ENCODE data around the gene CEP112.

The CEP112 gene

GRCh38 chr17:65984299-65984698 is 207.6 kb downstream of the CEP112 start:
- no peak for DNase-seq

- no peak for DNase-seq
These were observed 213.1 kb downstream of the CEP112 start for GRCh38 chr17:65978871-65979270.

GRCh38 chr17:65977041-65977440 is 214.9 kb downstream of the CEP112 start:
- DNase-seq: no peak

DNA sequence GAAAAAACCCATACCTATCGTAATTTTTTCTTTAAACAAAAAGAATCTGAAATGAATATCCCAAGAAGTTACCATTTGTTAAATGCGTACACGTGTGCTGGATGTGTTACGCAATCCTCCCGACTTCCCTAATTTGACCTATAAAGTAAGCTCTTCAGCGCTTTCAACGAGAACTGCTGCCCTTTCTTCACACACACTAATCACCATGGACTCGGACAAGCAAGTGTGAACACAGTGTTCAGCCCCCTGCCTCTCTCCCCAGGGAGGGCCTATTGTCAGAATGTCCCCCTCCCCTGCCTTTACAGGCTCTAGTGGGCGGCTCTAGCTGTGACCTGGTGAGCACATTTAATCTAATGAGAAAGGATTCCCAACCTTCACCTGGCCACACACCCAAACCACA is 216.1 kb downstream of the CEP112 start:
- DNase-seq: peak; percentile 52

- DNase-seq: no peak
These were observed 218.7 kb downstream of the CEP112 start for GRCh38 chr17:65973237-65973636.

GRCh38 chr17:65967372-65967771 is 224.6 kb downstream of the CEP112 start:
- DNase-seq: no peak

DNA sequence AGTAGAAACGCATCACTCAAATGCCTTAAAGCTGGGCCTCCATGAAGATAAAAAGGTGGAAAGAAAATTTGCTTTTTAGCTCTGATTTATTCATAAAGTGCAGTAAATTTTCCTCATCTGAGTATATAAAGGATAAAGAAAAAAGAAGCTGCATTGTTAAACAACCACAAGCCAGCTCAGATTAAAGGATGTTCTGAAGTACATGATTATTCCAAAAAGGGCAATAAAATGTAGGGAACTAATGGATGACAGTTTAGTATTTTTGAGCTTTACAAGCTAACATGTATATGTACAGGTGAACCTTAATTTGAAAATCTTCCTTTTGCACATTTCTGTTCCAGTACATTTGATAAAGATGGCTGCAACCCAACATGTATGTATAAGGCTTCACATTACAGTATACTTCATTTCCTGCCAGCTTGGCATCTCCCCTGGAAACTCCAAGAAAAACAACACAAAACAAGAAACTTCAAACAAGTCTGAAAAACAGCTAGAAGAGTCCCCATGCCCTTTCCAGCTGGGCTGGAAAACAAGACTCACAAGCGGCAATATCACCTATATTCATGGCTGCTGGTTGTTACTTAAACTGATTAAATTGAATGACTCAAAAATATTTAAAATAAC is 225.7 kb downstream of the CEP112 start:
- no peak for DNase-seq

- DNase-seq: no peak
These were observed 228.8 kb downstream of the CEP112 start for GRCh38 chr17:65963179-65963578.

- DNase-seq: no peak
These were observed 232.3 kb downstream of the CEP112 start for GRCh38 chr17:65959630-65960029.

DNA sequence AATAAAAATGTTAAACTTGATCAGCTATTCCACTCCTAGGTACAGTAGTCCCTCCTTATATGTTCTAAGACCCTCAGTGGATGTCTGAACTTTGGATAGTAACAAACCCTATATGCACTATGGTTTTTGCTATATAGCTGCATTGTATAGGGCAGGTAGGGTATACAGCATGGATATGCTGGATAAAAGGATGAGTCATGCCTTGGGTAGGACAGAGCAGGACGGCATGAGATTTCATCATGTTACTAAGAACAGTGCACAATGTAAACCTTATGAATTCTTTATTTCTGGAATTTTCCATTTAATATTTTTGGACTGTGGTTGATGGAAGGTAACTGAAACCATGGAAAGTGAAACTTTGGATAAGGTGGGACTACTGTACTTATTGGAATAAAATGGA is 235.1 kb downstream of the CEP112 start:
- DNase-seq: no peak

- DNase-seq: no peak
These were observed 237.8 kb downstream of the CEP112 start for GRCh38 chr17:65954148-65954449.

- no peak for DNase-seq
These were observed 238.4 kb downstream of the CEP112 start for GRCh38 chr17:65953316-65954147.

GRCh38 chr17:65952586-65952985 is 239.3 kb downstream of the CEP112 start:
- no peak for DNase-seq

GRCh38 chr17:65952015-65952414 is 239.9 kb downstream of the CEP112 start:
- no peak for DNase-seq

DNA sequence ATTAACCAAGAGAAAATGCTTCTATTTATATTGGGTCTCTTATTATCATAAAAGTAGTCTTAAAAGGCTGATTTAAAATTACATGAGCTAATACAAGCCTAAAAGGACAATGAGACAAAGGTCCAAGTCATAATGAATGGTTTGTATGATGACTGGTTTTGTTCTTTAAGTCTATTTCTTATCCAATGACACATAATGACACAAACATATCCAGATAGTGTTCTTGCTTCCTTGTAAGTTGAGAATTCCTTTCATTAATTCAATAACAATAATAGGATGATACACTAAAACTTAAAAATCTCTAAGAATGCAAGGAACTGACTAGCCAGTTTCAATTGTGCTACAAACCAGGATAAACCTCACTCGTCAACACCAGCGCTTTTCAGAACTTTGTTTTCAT is 244.1 kb downstream of the CEP112 start:
- no peak for DNase-seq

- DNase-seq: no peak
These were observed 249.3 kb downstream of the CEP112 start for GRCh38 chr17:65942592-65942991.

DNA sequence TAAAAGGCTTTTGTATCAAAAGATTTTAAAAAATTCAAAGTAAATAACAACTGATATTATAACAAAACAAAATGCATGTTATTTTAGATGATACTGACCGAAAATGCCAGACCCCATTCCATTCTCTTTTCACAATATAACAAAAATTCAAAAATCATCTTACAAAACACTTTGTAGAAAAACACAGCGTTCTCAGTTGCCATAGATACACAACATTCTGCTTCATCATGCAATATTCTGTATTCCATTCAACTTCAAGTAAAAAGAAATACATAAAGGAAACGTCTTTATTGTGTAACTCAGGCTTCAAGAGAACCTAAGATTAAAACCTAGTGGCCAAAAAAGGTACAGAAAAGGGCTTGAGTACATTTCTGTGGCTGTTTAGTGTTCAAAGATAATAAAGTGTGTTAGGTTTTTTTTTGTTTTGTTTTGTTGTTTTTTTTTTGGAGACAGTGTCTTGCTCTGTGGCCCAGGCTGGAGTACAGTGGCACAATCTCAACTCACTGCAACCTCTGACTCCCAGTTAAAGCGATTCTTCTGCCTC is 250.5 kb downstream of the CEP112 start:
- no peak for DNase-seq

DNA sequence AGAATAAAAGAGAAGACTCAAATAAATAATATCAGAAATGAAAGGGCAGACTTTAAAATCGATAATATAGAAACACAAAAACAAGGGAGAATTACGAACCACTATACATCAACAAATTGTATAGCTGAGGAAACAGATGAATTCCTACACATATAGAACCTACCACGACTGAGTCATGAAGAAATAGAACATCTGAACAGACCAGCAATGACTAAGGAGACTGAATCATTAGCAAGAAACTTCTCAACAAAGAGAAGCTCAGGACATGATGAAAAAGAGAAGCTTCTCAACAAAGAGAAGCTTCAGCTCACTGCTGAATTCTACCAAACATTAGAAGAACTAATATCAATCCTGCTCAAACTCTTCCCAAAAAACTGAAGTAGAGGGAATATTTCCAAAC is 255.9 kb downstream of the CEP112 start:
- DNase-seq: no peak

DNA sequence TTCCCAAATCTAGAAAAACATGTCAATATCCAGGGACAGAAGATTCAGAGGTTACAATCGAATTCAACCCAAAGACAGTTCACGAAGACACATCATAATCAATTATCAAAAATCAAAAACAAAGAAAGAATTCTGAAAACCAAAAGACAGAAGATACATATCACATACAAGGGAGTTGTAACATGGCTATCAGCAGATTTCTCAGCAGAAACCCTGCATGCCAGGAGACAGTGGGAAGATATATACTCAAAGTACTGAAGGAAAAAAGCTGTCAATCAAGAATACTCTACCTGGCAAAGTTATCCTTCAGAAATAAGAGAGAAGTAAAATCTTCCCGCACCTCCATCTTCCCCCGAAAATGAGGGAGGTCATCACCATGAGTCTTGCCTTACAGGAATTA is 258.6 kb downstream of the CEP112 start:
- no peak for DNase-seq

DNA sequence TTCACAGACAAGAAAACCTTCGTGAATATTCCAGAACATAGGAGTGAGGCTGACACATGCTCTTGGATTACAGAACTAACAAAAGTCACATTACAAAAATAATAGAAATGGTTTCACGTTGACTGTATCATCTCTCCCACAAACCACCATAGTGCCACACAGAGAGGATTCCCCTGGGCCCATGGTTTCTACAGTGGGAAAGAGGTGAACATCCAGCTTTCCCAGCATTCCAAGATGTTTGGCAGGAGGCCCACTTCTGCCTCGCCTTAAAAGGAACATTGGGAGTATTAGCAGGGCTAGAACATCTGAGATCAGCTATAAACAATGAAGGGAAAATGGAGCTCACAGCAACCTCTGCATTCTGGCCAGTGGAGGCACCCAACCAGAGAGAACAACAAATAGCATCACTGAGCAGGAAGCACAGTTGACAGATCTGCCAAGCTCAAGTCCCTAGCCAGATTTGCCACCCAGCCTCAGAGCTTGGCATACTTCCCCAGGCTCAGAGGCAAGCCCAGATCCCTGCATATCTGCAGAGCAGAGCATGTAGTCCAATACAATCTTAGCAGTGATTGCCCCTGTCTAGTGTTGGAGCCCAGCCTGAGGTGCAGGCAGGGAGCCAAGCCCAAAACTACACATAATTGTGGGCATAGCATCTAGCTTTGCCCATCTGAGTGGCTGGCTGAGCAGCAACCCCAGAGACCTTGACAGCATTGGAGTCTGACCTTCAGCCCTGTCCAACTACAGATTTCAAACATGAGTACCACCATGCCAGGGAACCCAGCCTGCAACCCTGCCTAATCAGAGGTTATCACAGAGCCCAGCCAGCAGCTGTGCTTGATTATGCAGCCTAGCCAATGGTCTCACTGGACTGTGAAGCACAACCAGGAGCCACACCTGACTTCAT is 260.4 kb downstream of the CEP112 start:
- DNase-seq: no peak

GRCh38 chr17:65930140-65930730 is 261.7 kb downstream of the CEP112 start:
- no peak for DNase-seq

DNA sequence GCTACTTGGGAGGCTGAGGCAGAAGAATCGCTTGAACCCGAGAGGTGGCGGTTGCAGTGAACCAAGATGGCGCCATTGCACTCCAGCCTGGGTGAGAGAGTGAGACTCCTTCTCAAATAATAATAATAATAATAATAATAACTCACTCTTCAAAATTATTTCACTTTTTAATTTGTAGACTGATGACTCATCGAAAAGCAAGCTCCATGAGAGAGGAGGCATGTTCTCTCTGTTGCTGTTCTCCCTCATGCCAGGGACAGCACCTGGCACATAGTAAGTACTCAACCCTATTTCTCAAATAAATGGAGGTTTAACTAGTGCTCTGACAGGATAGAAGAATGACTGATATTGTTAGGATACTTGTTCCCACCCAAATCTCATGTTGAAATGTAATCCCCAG is 265.3 kb downstream of the CEP112 start:
- no peak for DNase-seq

Measured in inflammatory macrophage treated with lipopolysaccharide for 4 hours (primary cell).